ENCODE measurements around the gene PASK.
A peak's percentile ranks its signal among the peaks of the same experiment; 100 is the strongest.

Gene PASK

DNA sequence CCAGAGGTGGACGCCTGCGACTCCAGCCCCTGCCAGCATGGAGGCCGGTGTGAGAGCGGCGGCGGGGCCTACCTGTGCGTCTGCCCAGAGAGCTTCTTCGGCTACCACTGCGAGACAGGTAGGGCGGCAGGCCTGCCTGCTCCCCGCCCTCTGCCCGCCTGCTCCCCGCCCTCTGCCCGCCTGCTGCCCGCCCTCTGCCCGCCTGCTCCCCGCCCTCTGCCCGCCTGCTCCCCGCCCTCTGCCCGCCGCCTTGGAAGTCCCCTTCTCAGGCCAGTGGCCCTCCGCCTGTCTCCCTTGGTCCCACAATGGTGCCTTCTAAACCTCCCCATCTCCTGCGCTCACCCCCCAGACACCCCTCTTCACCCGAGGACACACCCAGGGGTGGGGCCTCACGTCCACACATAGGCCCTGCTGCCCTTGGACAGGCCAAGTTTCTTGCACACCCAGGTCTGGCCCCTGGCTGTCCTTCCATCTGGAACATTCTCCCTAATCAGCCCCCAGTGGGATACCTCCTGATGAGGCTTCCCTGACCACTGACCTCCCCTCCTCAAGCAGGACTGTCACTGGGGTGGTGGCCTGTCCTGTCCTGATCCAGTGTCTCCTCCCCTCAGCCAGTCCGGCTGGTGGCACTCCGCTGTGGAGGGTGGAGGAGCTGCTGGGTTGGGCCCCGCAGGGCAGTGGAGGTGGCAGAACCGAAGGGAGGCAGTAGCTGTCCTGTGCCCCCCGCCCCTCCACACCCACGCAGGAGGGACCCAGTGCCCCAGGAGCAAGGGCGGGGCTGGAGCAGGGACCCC, 85.1 kb downstream of the PASK start:
- DNase-seq = peak; percentile 43

DNA sequence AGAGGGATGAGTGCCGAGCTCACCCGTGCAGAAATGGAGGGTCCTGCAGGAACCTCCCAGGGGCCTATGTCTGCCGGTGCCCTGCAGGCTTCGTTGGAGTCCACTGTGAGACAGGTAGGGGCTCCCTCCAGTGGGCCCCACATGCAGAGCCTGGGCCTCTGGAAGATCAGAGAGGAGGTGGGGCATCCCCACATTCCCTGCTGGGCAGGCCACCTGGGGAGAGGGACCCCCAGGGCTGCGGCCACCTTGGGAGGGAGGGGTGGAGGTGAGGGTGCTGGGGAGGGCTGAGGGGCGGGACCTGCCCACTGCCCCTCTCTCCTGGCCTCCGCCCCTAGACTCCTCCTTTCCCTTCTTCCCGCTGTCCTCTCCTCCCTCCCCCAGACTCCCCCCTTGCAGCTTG, 85.7 kb downstream of the PASK start:
- DNase-seq = no peak

DNA sequence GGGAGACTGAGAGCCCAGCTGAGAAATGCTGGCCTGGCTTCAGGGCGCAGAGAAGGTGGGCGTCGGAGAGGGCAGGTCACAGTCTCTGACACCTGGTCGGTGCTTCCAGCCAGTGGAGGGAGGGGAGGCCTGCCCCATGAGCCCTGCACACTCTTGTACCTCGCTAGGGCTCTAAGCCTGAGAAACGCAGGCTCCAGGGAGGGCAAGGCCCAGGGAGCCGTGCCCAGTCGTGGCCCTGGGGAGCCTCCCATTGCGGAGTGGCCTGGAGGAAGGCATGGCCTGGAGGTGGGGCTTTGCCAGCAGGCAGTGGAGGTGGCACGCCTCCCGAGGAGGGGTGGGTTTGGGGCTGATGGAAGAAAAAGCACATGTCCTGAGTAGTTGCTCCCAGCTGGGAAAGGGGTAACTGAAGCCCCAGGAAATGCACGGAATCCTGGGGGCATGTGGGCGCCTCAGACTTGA, 86.2 kb downstream of the PASK start:
- DNase-seq = peak; percentile 39

DNA sequence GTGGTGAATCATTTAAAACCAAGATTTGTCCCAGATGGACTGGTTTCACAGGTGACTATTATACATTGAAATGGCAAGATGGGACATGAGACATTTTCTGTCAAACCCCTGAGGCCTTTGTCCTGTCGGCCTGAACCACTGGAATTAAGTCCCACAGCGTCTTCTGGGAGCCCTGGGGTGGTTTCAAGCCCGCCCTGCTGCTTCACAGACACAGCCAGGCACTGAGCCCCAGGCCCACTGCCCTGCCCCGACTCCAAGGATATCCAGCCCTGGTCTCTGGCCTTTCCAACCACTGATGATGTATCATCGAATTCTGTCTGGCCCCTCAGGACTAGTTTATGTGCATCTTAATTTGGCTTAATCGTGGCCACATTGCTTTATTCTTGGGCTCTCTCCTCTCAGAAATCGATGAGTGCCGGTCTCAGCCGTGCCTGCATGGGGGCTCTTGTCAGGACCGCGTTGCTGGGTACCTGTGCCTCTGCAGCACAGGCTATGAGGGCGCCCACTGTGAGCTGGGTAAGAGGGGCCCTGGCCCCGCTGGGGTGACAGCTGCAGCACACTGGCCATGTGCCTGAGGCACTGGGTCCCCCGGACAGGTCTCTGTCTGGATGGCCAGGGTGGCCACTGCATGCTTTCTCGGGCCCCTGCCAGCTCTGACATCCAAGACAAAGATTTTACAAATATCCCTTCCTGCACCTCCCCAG, 86.7 kb downstream of the PASK start:
- no peak for DNase-seq

DNA sequence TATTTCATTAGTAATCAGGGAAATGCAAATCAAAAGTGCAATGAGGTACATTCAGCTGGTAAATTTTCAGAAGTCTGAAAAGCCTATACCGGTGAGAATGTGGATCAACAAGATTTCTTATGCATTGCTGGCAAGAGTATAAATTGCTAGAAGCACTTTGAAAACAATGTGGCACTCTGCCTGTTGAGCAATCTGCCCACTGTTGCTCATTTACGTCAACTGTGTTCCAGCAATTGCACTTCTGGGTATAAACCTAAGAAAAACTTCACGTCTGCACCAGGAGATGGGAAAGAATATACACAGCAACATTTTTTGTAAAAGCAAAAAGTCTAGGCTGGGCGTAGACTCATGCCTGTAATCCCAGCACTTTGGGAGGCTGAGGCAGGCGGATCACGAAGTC, 88.0 kb downstream of the PASK start:
- DNase-seq = no peak
